Body of pancreas (tissue), 4 donors: ENCODE results near the gene CORIN. TPM values are rescaled to one million over a fixed set of nuclear protein-coding genes. Genes with fewer than 3 reads are reported as not detected.

Experiments used
- ATAC-seq: fragments of 150-250 bp; one replicate; pipeline ENCODE4 v1.9.1; 2016
- DNase-seq, 4 donors: peaks; one replicate each; pipeline ENCODE4 v3.0.0-alpha.2; 2019
- H3K27ac ChIP-seq, 4 donors: fragments of 200-600 bp; sonication (generic); 1 replicate in 3 of 4; 2 replicates in 1 of 4; pipeline versions ENCODE4 v1.5.1 to v1.6.1; 2016 to 2019; ENCODE audit warnings: mild to moderate bottlenecking in 1 of 4, mixed read lengths in 1 of 4, moderate library complexity in 1 of 4
- H3K27me3 ChIP-seq, 2 donors: fragments of 200-600 bp; sonication (generic); one replicate each; pipeline ENCODE4 v1.6.0; 2016; ENCODE audit warnings: mild to moderate bottlenecking in 1 of 2
- H3K36me3 ChIP-seq, 2 donors: fragments of 200-600 bp; sonication (generic); replicated peaks in 1 of 2; 2 replicates each; pipeline ENCODE4 v1.5.1; 2016; ENCODE audit warnings: low read depth in 2 of 2; ENCODE audit not compliant: insufficient read depth in 1 of 2
- H3K4me1 ChIP-seq: fragments of 200-600 bp; sonication (generic); one replicate; pipeline ENCODE4 v1.6.0; 2016
- H3K4me3 ChIP-seq, 2 donors: fragments of 200-600 bp; sonication (generic); 1 replicate in 1 of 2; 2 replicates in 1 of 2; pipeline ENCODE4 v1.5.1; 2016 to 2019
- H3K9me3 ChIP-seq, 3 donors: fragments of 200-600 bp; sonication (generic); 1 replicate in 2 of 3; 2 replicates in 1 of 3; pipeline ENCODE4 v1.5.1; 2016
- CTCF ChIP-seq, 7 experiments: fragments of 450-650 bp in 4 of 7; fragments of 200-600 bp in 3 of 7; sonication (generic) in 3 of 7; IDR thresholded peaks; one replicate each; pipeline ENCODE4 v1.5.1; 2016 to 2019; ENCODE audit warnings: antibody characterized with exemption in 7 of 7
- POLR2A ChIP-seq, 3 donors: fragments of 450-650 bp; IDR thresholded peaks; one replicate each; pipeline ENCODE4 v1.6.1; 2016; ENCODE audit warnings: antibody characterized with exemption in 3 of 3, mild to moderate bottlenecking in 2 of 3
- WGBS, 2 donors: methylation state at CpG; one replicate each; pipeline ENCODE4 v1.1.5; 2017; 5-methylcytosine and 5-hydroxymethylcytosine counted together
- intact Hi-C: fragments of 100-400 bp; cut with DNase I; formaldehyde crosslinking; loops from one replicate; pipeline ENCODE4 v1.15.1; 2023
- total RNA-seq, 2 donors: library from RNA; depleted of rRNA; stranded (reverse); fragments of >200 nt; gene quantifications; one replicate each; pipeline ENCODE4 v1.1.0, GENCODE V29; 2016

Gene CORIN
- total RNA-seq = 1 to 10 TPM in 1 of 2 donors, under 1 TPM in 1; 0.33 to 1.3 TPM

- Histone ChIP-seq H3K27ac (no peak within 1 kb of the TSS), H3K4me1 (peaks cover 27% of the 10 kb centered on the region), H3K9me3 (no peaks in the 10 kb centered on the region), H3K27me3 (no peaks in the 10 kb centered on the region), H3K36me3 (no peaks in the 10 kb centered on the region), H3K4me3 (peak within 1 kb of the TSS; percentile 21 to 24)
- DNase-seq (no peak), ATAC-seq (no peak)
- intact Hi-C loops = loop anchor here (10.0 kb wide), 1 partner anchor 133 kb away; no protein-coding TSS in a partner anchor
- TF ChIP-seq POLR2A (IDR thresholded peaks at IDR 0.05) (no peak), CTCF (IDR thresholded peaks at IDR 0.05) (no peak)
- WGBS, 2 donors = 5 to 6% methylated on average over 16 of the region's 16 CpGs
Observed at GRCh38 chr4:47837908-47838294, at the start of gene CORIN. Gene CORIN, minus strand, starts transcription at chr4:47838067. Its CDS starts 118 bp downstream, at chr4:47837949.

GRCh38 chr4:47882228-47882627 is 44.4 kb upstream of the CORIN start:
- TF ChIP-seq CTCF (IDR thresholded peaks at IDR 0.05) (no peak), POLR2A (IDR thresholded peaks at IDR 0.05) (no peak)
- no peaks in the 10 kb centered on the region for H3K9me3 ChIP-seq
- H3K36me3 ChIP-seq = peaks cover 5 to 20% of the 10 kb centered on the region in 2 donors
- H3K27me3 ChIP-seq = no peaks in the 10 kb centered on the region
- intact Hi-C loops = no loop called here
- ATAC-seq = no peak
- H3K4me1 ChIP-seq = no peaks in the 10 kb centered on the region
- 93 to 95% methylated on average over 3 of the region's 3 CpGs for WGBS, 2 donors
- no peak overlapping the region for H3K4me3 ChIP-seq
- DNase-seq = no peak
- no peak overlapping the region for H3K27ac ChIP-seq

GRCh38 chr4:47879458-47879857 is 41.6 kb upstream of the CORIN start:
- Histone ChIP-seq H3K9me3 (no peaks in the 10 kb centered on the region), H3K4me3 (no peak overlapping the region), H3K4me1 (no peaks in the 10 kb centered on the region), H3K27ac (no peak overlapping the region), H3K27me3 (no peaks in the 10 kb centered on the region), H3K36me3 (peaks cover 0 to 19% of the 10 kb centered on the region in 2 donors)
- DNase-seq (no peak), ATAC-seq (no peak)
- TF ChIP-seq POLR2A (IDR thresholded peaks at IDR 0.05) (no peak), CTCF (IDR thresholded peaks at IDR 0.05) (no peak)
- intact Hi-C loops = no loop called here

- Histone ChIP-seq H3K36me3 (peaks cover 0 to 24% of the 10 kb centered on the region in 2 donors), H3K4me1 (no peaks in the 10 kb centered on the region), H3K27me3 (no peaks in the 10 kb centered on the region), H3K4me3 (no peak overlapping the region), H3K9me3 (no peaks in the 10 kb centered on the region), H3K27ac (no peak overlapping the region)
- DNase-seq (no peak), ATAC-seq (no peak)
- TF ChIP-seq POLR2A (IDR thresholded peaks at IDR 0.05) = no peak
- no peak for TF ChIP-seq CTCF (IDR thresholded peaks at IDR 0.05)
- WGBS, 2 donors = 71 to 78% methylated on average over 3 of the region's 3 CpGs
- intact Hi-C loops = no loop called here
Observed at GRCh38 chr4:47876784-47877546, 39.1 kb upstream of the CORIN start.

GRCh38 chr4:47876310-47876709 is 38.4 kb upstream of the CORIN start:
- DNase-seq = no peak
- no peak overlapping the region for H3K4me3 ChIP-seq
- intact Hi-C loops = no loop called here
- H3K27ac ChIP-seq = no peak overlapping the region
- H3K36me3 ChIP-seq = peaks cover 0 to 24% of the 10 kb centered on the region in 2 donors
- H3K4me1 ChIP-seq = no peaks in the 10 kb centered on the region
- no peak for ATAC-seq
- H3K27me3 ChIP-seq = no peaks in the 10 kb centered on the region
- no peaks in the 10 kb centered on the region for H3K9me3 ChIP-seq
- TF ChIP-seq CTCF (IDR thresholded peaks at IDR 0.05) (no peak), POLR2A (IDR thresholded peaks at IDR 0.05) (no peak)
